ENCODE measurements around the gene CRACR2B. TPM values are rescaled to one million over a fixed set of nuclear protein-coding genes. Genes with fewer than 3 reads are reported as not detected.

The CRACR2B gene
- total RNA-seq, 4 donors from 2014 or later, result 82.7 to 373 (median 210) TPM

GRCh38 chr11:813072-813455, 14.7 kb upstream of the CRACR2B start:
- TF ChIP-seq POLR2A (IDR thresholded peaks at IDR 0.05), result no peak
- no peak for TF ChIP-seq EP300 (IDR thresholded peaks at IDR 0.05; ENCODE audit: low read depth)
- TF ChIP-seq CTCF (IDR thresholded peaks at IDR 0.05), result no peak
- TF ChIP-seq POLR2AphosphoS5 (IDR thresholded peaks at IDR 0.05), result no peak
- Histone ChIP-seq H3K36me3 (peaks cover 0 to 13% (median 3%) of the 10 kb centered on the region in 4 donors), H3K27me3 (no peaks in the 10 kb centered on the region), H3K27ac (no peak overlapping the region), H3K4me1 (peaks cover 6 to 30% (median 21%) of the 10 kb centered on the region in 4 donors), H3K9me3 (no peaks in the 10 kb centered on the region), H3K4me3 (no peak overlapping the region)
- in situ Hi-C loops (cut with MboI; ENCODE audit: low pct_ligation_motif_present in 1 of 4, low pct_unique_long_range_greater_than_20kb in 1 of 4, low sequenced_read_pairs in 3 of 4) (no loop called here), intact Hi-C loops (cut with DNase I; ENCODE audit: low total_unique reads) (no loop called here)
- DNase-seq, result no peak
- WGBS, 2 donors (ENCODE audit: low coverage in 1 of 2), result 91 to 100% methylated on average over 2 to 6 of the region's 6 CpGs

DNA sequence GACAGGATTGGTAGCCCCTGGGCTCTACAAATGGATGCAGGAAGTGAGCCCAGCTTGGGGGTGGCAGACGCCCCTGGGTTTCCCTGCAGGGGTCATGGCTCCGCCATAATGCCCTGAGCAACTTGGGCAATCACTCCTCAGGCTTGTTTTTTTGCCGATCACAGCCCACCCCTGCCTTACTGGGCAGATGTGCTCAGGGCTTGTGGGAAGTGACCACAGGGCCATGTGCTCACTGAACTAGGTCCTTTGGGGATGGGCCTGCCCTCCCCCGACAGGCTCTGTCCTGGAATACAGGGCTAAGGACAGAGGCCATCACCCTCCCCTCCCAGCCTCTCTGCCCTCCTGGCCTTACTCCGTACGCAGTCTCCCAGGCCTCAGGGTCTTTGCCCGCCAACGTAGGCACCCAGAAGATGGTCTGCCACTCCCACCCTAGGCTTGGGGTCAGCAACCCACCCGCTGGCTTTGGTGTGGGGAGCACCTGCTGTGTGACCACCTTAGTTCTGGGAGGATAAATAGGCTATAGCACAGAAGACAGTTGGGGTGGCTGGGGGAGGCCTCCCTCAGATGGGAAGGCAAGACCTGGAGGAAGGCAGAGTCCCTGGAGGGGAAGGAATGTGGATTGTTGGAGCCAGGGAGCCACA, 14.1 kb upstream of the CRACR2B start:
- peaks cover 6 to 29% (median 18%) of the 10 kb centered on the region in 4 donors for H3K4me1 ChIP-seq
- peaks cover 0 to 13% (median 3%) of the 10 kb centered on the region in 4 donors for H3K36me3 ChIP-seq
- intact Hi-C loops (cut with DNase I; ENCODE audit: low total_unique reads), result no loop called here
- H3K27ac ChIP-seq, result no peak overlapping the region
- no peak for DNase-seq
- no peaks in the 10 kb centered on the region for H3K9me3 ChIP-seq
- no peak for TF ChIP-seq POLR2A (IDR thresholded peaks at IDR 0.05)
- no peak for TF ChIP-seq POLR2AphosphoS5 (IDR thresholded peaks at IDR 0.05)
- no peak for TF ChIP-seq EP300 (IDR thresholded peaks at IDR 0.05; ENCODE audit: low read depth)
- TF ChIP-seq CTCF (IDR thresholded peaks at IDR 0.05), result no peak
- WGBS, 2 donors (ENCODE audit: low coverage in 1 of 2), result 82% methylated on average over 9 of the region's 9 CpGs; no CpG with 5 or more reads in 1 of the 2 donors
- in situ Hi-C loops (cut with MboI; ENCODE audit: low pct_ligation_motif_present in 1 of 4, low pct_unique_long_range_greater_than_20kb in 1 of 4, low sequenced_read_pairs in 3 of 4), result no loop called here
- H3K4me3 ChIP-seq, result no peak overlapping the region
- H3K27me3 ChIP-seq, result no peaks in the 10 kb centered on the region

DNA sequence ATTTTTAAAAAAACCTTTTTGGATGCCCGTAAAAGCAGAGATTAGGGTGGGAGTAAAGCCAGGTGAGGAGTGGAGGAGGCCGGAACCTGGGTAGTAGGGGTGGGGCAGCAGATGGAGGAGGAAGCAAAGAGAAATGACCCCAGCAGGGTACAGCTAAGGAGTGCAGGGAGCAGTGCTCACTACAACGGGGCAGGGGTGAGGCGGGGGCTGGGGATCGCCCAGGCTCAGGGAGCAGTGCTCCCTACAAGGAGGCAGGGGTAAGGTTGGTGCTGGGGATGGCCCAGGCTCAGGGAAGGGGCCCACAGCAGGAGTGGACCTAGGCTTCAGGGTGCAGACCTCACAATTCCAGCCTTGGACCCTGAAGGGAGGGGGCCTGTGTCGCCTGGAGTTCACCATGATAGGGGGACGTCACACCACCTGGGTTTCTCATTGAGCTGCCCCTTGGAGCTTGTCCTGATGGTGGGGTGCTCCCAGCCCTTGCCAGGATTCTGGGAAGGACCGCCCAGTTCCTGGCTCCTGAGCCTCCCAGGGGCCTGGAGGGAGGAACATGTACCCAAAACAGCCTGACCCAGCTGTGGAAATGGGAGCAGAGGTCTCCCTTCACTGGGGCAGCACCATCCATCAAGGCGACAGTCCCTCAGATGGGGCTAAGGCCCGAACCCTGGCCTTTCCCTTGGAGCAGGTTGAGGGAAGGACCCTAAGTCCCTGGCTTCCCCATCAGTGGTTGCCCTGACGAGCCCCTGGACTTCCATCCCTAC, 11.9 kb upstream of the CRACR2B start:
- 81% methylated on average over 4 to 11 of the region's 11 CpGs for WGBS, 2 donors (ENCODE audit: low coverage in 1 of 2)
- DNase-seq, result no peak
- H3K9me3 ChIP-seq, result no peaks in the 10 kb centered on the region
- in situ Hi-C loops (cut with MboI; ENCODE audit: low pct_ligation_motif_present in 1 of 4, low pct_unique_long_range_greater_than_20kb in 1 of 4, low sequenced_read_pairs in 3 of 4) (no loop called here), intact Hi-C loops (cut with DNase I; ENCODE audit: low total_unique reads) (no loop called here)
- TF ChIP-seq CTCF (IDR thresholded peaks at IDR 0.05), result no peak
- TF ChIP-seq POLR2AphosphoS5 (IDR thresholded peaks at IDR 0.05), result no peak
- no peak for TF ChIP-seq EP300 (IDR thresholded peaks at IDR 0.05; ENCODE audit: low read depth)
- TF ChIP-seq POLR2A (IDR thresholded peaks at IDR 0.05), result no peak
- H3K4me3 ChIP-seq, result no peak overlapping the region
- H3K36me3 ChIP-seq, result peaks cover 0 to 13% (median 3%) of the 10 kb centered on the region in 4 donors
- no peaks in the 10 kb centered on the region for H3K27me3 ChIP-seq
- no peak overlapping the region for H3K27ac ChIP-seq
- H3K4me1 ChIP-seq, result peaks cover 10 to 31% (median 21%) of the 10 kb centered on the region in 4 donors

GRCh38 chr11:816433-816779, 11.3 kb upstream of the CRACR2B start:
- H3K27ac ChIP-seq, result no peak overlapping the region
- in situ Hi-C loops (cut with MboI; ENCODE audit: low pct_ligation_motif_present in 1 of 4, low pct_unique_long_range_greater_than_20kb in 1 of 4, low sequenced_read_pairs in 3 of 4) (no loop called here), intact Hi-C loops (cut with DNase I; ENCODE audit: low total_unique reads) (no loop called here)
- H3K9me3 ChIP-seq, result no peaks in the 10 kb centered on the region
- H3K27me3 ChIP-seq, result no peaks in the 10 kb centered on the region
- no peak overlapping the region for H3K4me3 ChIP-seq
- TF ChIP-seq POLR2A (IDR thresholded peaks at IDR 0.05) (no peak), POLR2AphosphoS5 (IDR thresholded peaks at IDR 0.05) (no peak), CTCF (IDR thresholded peaks at IDR 0.05) (no peak), EP300 (IDR thresholded peaks at IDR 0.05; ENCODE audit: low read depth) (no peak)
- no peak for DNase-seq
- WGBS, 2 donors (ENCODE audit: low coverage in 1 of 2), result 84 to 87% methylated on average over 8 to 11 of the region's 11 CpGs
- H3K36me3 ChIP-seq, result peaks cover 0 to 13% (median 3%) of the 10 kb centered on the region in 4 donors
- H3K4me1 ChIP-seq, result peaks cover 16 to 32% (median 21%) of the 10 kb centered on the region in 4 donors

All from transverse colon (tissue), 4 donors.